ENCODE data around the gene UVRAG.
"Not testable (repeated sequence)": the region's sequence is repeated elsewhere in the genome, so short reads cannot be mapped to it uniquely, and the experiment has no call there.

GRCh38 chr11:75973710-75974109 is 158.7 kb downstream of the UVRAG start:
- TF ChIP-seq CTCF (conservative IDR thresholded peaks at IDR 0.05; ENCODE audit: low read depth, low read length); MAZ (IDR thresholded peaks at IDR 0.05; ENCODE audit: borderline replicate concordance, low read depth, low read length); CEBPB (IDR thresholded peaks at IDR 0.05; ENCODE audit: low read depth, low read length); SMC3 (IDR thresholded peaks at IDR 0.05; ENCODE audit: low read depth, low read length); RCOR1 (IDR thresholded peaks at IDR 0.05; ENCODE audit: insufficient replicate concordance, low read length); MAFK (IDR thresholded peaks at IDR 0.05; ENCODE audit: low read depth, low read length); POLR2A (IDR thresholded peaks at IDR 0.05; ENCODE audit: low read depth, low read length); RFX5 (IDR thresholded peaks at IDR 0.05; ENCODE audit: low read depth, low read length); USF2 (IDR thresholded peaks at IDR 0.05; ENCODE audit: low read depth, low read length); MXI1 (IDR thresholded peaks at IDR 0.05; ENCODE audit: borderline replicate concordance, low read depth, low read length); RAD21 (IDR thresholded peaks at IDR 0.05; ENCODE audit: low read length); BHLHE40 (IDR thresholded peaks at IDR 0.05; ENCODE audit: low read depth, low read length): not testable (repeated sequence)

All from IMR-90 (cell line).